SIG-M5 (cell line): ENCODE results near the gene CHRNA4.

Source experiments
- DNase-seq: peaks from one replicate; lab custom pipeline; 2025; lab: John Stamatoyannopoulos, UW

Gene CHRNA4

GRCh38 chr20:63377256-63377941 is 16.2 kb upstream of the CHRNA4 start:
- DNase-seq = no peak

GRCh38 chr20:63376283-63377250 is 15.4 kb upstream of the CHRNA4 start:
- no peak for DNase-seq

GRCh38 chr20:63375438-63375837 is 14.3 kb upstream of the CHRNA4 start:
- no peak for DNase-seq

GRCh38 chr20:63374504-63374903 is 13.4 kb upstream of the CHRNA4 start:
- no peak for DNase-seq

GRCh38 chr20:63373996-63374395 is 12.8 kb upstream of the CHRNA4 start:
- DNase-seq = no peak

GRCh38 chr20:63372971-63373885 is 12.1 kb upstream of the CHRNA4 start:
- no peak for DNase-seq

GRCh38 chr20:63371291-63371865 is 10.2 kb upstream of the CHRNA4 start:
- no peak for DNase-seq

GRCh38 chr20:63370618-63371187 is 9.6 kb upstream of the CHRNA4 start:
- no peak for DNase-seq

GRCh38 chr20:63369724-63370617 is 8.8 kb upstream of the CHRNA4 start:
- DNase-seq = no peak

- no peak for DNase-seq
These were observed 7.9 kb upstream of the CHRNA4 start for GRCh38 chr20:63369024-63369530.

GRCh38 chr20:63368151-63368550 is 7.0 kb upstream of the CHRNA4 start:
- no peak for DNase-seq

GRCh38 chr20:63367446-63368055 is 6.4 kb upstream of the CHRNA4 start:
- no peak for DNase-seq

GRCh38 chr20:63366390-63367365 is 5.5 kb upstream of the CHRNA4 start:
- no peak for DNase-seq

- DNase-seq = no peak
These were observed 4.6 kb upstream of the CHRNA4 start for GRCh38 chr20:63365601-63366389.

- no peak for DNase-seq
These were observed 3.8 kb upstream of the CHRNA4 start for GRCh38 chr20:63364801-63365585.

- no peak for DNase-seq
These were observed 2.9 kb upstream of the CHRNA4 start for GRCh38 chr20:63363981-63364561.
